GM10248 (cell line): ENCODE results near the gene KIRREL3.

Experiments
- CTCF ChIA-PET: fragments of 300-600 bp; sonication (Branson Sonifier 250); formaldehyde crosslinking; extraction: SDS; loops from one replicate; lab custom pipeline; 2021; ENCODE audit warnings: antibody characterized with exemption; lab: Yijun Ruan, JAX
- POLR2A ChIA-PET: fragments of 350-650 bp; sonication (Branson Sonifier 250); formaldehyde crosslinking; extraction: SDS; loops from one replicate; lab custom pipeline; 2020; ENCODE audit warnings: antibody characterized with exemption; lab: Yijun Ruan, JAX
- DNase-seq: peaks from one replicate; pipeline ENCODE4 v3.0.0; 2012; ENCODE audit errors: extremely low spot score
- CTCF ChIP-seq: IDR thresholded peaks from 2 replicates; pipeline ENCODE4 v1.5.1; 2012; ENCODE audit warnings: mild to moderate bottlenecking, low read depth; ENCODE audit errors: extremely low read depth, missing control alignments, control extremely low read depth

Gene KIRREL3

GRCh38 chr11:126732981-126733380 lies 267.6 kb downstream of the KIRREL3 start:
- TF ChIP-seq CTCF, result no peak
- POLR2A ChIA-PET, result no interaction called here
- peak; percentile 35 for DNase-seq
- CTCF ChIA-PET, result interaction anchor here (1.3 to 1.5 kb wide), 2 partner anchors 16 to 257 kb away, joined by 4 read pairs; no protein-coding TSS in a partner anchor

- no peak for DNase-seq
- TF ChIP-seq CTCF, result no peak
- ChIA-PET POLR2A (no interaction called here), CTCF (interaction anchor here (3.5 kb wide), 1 partner anchor 15 kb away, joined by 21 read pairs; no protein-coding TSS in a partner anchor)
Observed at GRCh38 chr11:126731576-126732142, 268.9 kb downstream of the KIRREL3 start.

- ChIA-PET CTCF (interaction anchor here (0.8 to 1.6 kb wide), 3 partner anchors 9 to 264 kb away, joined by 3 to 9 read pairs (median 7); no protein-coding TSS in a partner anchor), POLR2A (no interaction called here)
- no peak for DNase-seq
- no peak for TF ChIP-seq CTCF
Observed at GRCh38 chr11:126727381-126727780, 273.2 kb downstream of the KIRREL3 start.

GRCh38 chr11:126725521-126725920 lies 275.0 kb downstream of the KIRREL3 start:
- no peak for TF ChIP-seq CTCF
- no peak for DNase-seq
- POLR2A ChIA-PET, result no interaction called here
- CTCF ChIA-PET, result interaction anchor here (1.3 kb wide), 1 partner anchor 8 kb away, joined by 4 read pairs; no protein-coding TSS in a partner anchor

- POLR2A ChIA-PET, result no interaction called here
- no peak for TF ChIP-seq CTCF
- CTCF ChIA-PET, result interaction anchor here (1.3 kb wide), 1 partner anchor 8 kb away, joined by 4 read pairs; no protein-coding TSS in a partner anchor
- no peak for DNase-seq
Observed at GRCh38 chr11:126725043-126725442, 275.5 kb downstream of the KIRREL3 start.

- POLR2A ChIA-PET, result no interaction called here
- no peak for DNase-seq
- TF ChIP-seq CTCF, result no peak
Observed at GRCh38 chr11:126723665-126724045, 276.9 kb downstream of the KIRREL3 start.

More at GRCh38 chr11:126723665-126724045, 276.9 kb downstream of the KIRREL3 start:
- CTCF ChIA-PET, result interaction anchor here (1.3 kb wide), 1 partner anchor 115 kb away, joined by 3 read pairs; no protein-coding TSS in a partner anchor
